Limb (tissue), 2 donors: ENCODE data around the gene OLFML2A.
"Not testable (repeated sequence)": the region's sequence is repeated elsewhere in the genome, so short reads cannot be mapped to it uniquely, and the experiment has no call there.

Experiments
- DNase-seq, 2 donors: peaks; one replicate each; pipeline ENCODE4 v3.0.0-alpha.2; 2016; ENCODE audit errors: extremely low spot score in 2 of 2

The OLFML2A gene

DNA sequence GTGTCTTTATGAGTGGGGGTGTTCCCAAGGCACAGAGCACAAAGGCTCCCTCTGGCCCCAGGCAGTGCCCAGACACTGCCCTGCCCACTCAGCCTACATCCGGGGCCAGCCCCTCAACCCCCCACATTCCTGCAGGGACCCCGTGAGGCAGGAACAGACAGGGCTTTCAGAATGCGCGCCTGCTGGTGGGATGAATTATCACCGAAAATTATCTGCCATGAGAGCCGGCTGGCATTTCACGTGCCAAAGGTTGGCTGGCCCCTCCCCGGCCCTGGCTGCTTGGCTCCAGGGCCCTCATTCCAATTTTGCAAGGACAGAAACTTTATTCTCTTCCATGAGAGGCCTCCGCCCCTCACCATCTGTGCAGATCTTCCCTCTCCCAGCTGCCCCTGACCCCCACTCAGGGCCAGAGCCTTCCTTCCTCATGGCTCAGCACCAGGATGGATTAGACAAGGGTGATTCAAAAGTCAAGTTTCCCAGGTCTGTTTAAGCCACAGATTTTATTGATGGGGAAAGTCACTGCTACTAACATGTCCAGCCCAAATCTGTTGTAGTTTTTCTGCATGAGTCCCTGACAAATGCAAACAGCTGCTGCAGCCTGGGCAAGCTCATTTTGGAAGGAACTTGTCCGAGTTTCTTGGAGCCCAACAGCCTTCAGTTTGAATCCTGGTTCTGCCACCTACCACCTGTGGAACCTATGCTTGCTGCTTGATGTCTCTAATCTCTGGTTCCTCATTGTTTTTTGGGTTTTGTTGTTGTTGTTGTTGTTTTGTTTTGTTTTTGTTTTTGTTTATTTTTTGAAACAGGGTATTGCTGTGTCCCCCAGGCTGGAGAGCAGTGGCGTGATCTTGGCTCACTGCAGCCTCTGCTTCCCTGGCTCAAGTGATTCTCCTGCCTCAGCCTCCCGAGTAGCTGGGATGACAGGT, 44.0 kb downstream of the OLFML2A start:
- DNase-seq: peak; percentile 58 to 73

- no peak for DNase-seq
These were observed 51.8 kb downstream of the OLFML2A start for GRCh38 chr9:124828489-124829333.

DNA sequence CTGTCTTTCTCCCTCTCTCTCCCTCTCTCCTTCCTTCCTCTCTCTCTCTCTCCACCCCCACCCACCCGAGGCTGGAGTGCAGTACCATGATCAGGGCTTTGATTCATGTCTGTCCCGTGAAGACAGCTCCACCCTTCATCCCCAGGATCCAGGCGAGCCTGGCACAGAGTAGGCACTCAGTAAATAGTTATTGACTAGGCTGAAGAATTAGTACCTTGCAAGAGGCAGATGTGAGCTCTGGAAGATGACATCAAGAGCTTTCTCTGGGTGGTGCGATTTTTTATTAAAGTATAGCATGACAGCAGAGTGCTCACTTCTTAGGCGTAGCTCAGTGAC, 52.4 kb downstream of the OLFML2A start:
- no peak for DNase-seq

DNA sequence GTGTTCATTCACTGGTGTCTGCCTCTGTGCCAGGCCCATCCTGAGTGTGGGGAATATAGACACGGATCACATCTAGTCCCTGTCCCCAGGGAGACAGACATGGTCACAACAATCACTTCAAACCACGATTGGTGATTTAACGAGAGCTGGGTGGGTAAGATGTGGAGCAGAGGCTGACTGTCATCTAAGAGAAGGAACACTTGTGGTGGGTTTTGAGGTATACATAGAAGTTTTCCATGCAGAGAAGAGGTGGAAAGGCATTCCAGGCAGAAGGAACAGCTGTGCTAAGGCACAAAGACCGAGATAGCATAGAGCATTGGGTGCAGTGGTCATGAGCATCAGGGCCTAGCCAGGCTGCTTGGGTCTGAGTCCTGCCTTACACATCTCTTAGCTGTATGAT, 53.7 kb downstream of the OLFML2A start:
- DNase-seq: no peak

- DNase-seq: peak in 1 of 2 donors; percentile 10
These were observed 54.9 kb downstream of the OLFML2A start for GRCh38 chr9:124831642-124832364.

DNA sequence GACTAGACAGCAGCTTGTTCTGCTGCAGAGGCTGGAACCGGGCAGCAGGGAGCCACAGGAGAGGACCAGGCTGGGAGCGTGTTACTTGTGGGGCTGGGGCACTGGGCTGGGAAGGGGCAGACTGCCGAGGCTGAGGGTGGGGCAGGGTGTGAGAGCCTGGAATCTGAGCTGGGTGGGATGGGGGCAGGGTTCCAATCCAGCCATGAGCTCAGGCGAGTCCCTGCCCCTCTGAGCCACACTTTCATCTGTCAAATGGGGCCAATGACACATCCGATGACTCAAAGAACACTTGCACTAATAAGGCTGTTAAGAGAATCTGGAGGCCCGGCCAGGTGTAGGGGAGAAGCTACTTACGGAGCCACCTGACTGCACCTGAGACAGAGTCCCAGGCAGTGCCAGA, 57.7 kb downstream of the OLFML2A start:
- DNase-seq: peak in 1 of 2 donors; percentile 44

GRCh38 chr9:124835026-124835557, 58.2 kb downstream of the OLFML2A start:
- DNase-seq: peak in 1 of 2 donors; percentile 83

DNA sequence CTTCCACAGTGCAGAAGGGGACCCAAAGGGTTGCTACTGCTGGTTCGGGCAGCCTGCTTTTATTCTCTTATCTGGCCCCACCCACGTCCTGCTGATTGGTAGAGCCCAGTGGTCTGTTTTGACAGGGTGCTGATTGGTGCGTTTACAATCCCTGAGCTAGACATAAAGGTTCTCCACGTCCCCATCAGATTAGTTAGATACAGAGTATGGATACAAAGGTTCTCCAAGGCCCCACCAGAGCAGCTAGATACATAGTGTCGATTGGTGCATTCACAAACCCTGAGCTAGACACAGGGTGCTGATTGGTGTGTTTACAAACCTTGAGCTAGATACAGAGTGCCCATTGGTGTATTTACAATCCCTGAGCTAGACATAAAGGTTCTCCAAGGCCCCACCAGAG, 61.2 kb downstream of the OLFML2A start:
- not testable (repeated sequence) for DNase-seq

- peak in 1 of 2 donors; percentile 26 for DNase-seq
These were observed 61.8 kb downstream of the OLFML2A start for GRCh38 chr9:124838567-124839275.

DNA sequence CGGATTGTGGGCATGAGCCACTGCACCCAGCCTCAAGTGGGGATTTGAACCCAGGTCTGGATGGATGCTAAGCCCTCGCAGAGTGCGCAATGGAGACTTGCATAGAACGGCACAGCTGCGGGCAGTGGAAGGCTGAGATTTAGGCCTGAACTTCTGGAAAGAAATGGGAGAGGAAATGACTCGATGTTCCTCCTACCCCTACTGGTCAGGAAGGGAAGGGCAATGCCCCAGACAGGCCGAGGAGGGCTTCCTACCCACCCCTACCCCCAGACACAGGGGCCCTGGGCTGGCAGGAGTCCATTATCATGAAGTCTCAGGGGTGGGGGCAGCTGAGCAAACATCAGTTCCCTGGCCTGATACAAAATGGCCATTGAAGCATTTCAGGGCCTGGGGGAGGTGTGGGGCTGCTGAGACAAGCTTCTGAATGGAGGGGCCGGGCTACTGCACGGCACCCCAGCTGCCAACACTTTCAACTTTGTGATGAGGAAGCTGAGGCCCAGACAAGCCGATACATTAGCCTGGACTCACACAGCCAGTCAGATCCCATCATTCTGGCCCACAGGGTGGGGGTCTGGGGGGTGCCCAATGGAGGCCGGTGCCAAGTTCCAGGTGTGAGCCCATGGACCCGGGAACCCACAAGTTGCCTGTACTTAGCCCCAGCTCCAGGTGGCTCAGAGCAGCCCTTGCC, 62.8 kb downstream of the OLFML2A start:
- DNase-seq: peak in 1 of 2 donors; percentile 67

- DNase-seq: peak; percentile 40 to 72
These were observed 63.4 kb downstream of the OLFML2A start for GRCh38 chr9:124840300-124840833.

GRCh38 chr9:124841075-124841821, 64.3 kb downstream of the OLFML2A start:
- no peak for DNase-seq

- no peak for DNase-seq
These were observed 66.6 kb downstream of the OLFML2A start for GRCh38 chr9:124843456-124844034.

DNA sequence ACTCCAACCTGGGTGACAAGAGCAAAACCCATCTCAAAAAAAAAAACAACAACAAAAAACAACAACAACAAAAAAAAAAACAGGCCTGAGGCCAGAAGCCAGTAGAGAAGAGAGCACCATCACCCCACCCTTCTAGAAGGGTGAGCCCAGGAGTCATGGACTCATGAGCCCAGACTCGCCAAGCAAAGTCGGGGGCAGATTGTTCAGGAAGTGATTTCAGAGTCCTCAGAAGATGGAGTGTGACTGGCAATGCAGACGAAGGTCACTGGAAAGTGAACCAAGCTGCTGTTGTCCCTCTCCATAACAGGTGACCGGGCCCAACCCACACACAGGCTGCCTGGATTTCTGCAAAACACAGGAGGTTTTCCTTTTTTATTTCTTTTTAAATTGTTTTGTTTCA, 67.4 kb downstream of the OLFML2A start:
- DNase-seq: no peak

DNA sequence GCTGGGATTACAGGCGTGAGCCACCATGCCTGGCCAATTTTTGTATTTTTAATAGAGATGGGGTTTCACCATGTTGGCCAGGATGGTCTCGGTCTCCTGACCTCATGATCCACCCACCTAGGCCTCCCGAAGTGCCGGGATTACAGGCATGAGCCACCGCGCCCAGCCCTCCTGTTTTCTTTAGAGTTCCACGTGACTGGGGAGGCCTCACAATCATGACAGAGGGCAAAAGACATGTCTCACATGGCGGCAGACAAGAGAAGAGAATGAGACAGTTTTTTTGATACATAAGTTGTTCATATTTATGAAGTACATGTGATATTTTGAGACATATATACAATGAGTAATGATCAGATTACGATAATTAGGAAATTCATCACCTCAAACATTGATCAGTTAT, 69.5 kb downstream of the OLFML2A start:
- DNase-seq: not testable (repeated sequence)

DNA sequence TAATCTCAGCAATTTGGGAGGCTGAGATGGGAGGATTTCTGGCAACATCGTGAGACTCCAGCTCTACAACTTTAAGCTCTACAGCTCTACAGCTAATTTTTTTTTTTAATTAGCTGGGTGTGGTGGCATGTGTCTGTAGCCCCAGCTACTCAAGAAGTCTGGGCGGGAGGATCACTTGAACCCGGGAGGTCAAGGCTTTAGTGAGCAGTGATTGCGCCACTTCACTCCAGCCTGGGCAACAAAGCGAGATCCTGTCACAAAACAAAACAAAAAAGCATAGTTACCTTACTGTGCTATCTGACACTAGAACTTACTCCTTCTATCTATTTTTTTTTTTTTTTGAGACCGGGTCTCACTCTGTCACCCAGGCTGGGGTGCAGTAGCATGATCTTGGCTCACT, 70.0 kb downstream of the OLFML2A start:
- DNase-seq: no peak

- no peak for DNase-seq
These were observed 72.9 kb downstream of the OLFML2A start for GRCh38 chr9:124849801-124850200.

DNA sequence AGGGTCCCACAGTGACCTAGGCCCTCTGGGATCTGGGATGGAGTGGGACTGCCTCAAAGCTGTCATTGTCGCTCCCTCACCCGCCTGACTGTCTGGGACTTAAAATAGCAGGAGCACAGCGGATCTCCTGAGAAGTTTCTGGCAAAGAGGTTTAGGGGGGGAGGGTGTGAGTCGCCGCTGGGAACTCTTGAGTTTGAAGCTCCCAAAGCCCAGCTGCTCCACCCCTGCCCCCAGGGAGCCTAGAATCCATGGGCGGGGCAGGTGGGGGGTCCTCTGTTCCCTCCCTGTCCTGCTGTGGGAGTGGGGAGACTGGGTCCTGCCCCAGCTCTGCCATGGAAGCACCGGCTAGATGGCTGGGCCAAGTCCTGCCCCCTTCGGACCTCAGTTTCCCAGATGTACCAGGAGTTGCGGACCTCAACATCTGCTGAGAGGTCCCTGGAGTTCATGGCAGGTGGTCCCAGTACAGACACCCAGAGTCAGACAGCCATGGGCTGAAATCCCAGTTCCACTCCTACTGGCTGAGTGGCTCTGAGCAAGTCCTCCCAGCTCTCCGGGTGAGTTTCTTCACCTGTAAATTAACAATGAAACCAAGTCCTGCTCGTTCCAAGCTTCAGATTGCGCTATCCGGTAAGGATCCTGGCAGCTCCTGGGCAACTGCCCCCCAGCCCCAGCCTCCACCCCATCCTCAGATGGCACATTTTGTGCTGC, 75.3 kb downstream of the OLFML2A start:
- no peak for DNase-seq
